Right lobe of liver (tissue), 6 donors: ENCODE results near the gene CELF4. TPM values are rescaled to one million over a fixed set of nuclear protein-coding genes. Genes with fewer than 3 reads are reported as not detected.

Experiments
- ATAC-seq, 4 donors: fragments of 200-7000 bp; cut with Tn5 transposase; one replicate each; pipeline ENCODE4 v1.9.1; 2020; ENCODE audit warnings: mild to moderate bottlenecking in 4 of 4, moderate library complexity in 4 of 4
- DNase-seq, 3 donors: peaks; one replicate each; pipeline ENCODE4 v3.0.0-alpha.2; 2020
- H3K27ac ChIP-seq, 3 donors: fragments of 200-600 bp; one replicate each; pipeline ENCODE4 v1.8.0; 2022
- H3K27me3 ChIP-seq, 2 donors: fragments of 200-600 bp; one replicate each; pipeline ENCODE4 v1.8.0; 2022
- H3K36me3 ChIP-seq, 4 donors: fragments of 200-600 bp; sonication (generic) in 1 of 4; one replicate each; pipeline versions ENCODE4 v1.5.1 to v1.8.0; 2017 to 2022; ENCODE audit warnings: control low read depth in 1 of 4
- H3K4me1 ChIP-seq, 4 donors: fragments of 200-600 bp; sonication (generic) in 1 of 4; one replicate each; pipeline versions ENCODE4 v1.5.1 to v1.8.0; 2017 to 2022; ENCODE audit warnings: control low read depth in 1 of 4
- H3K4me3 ChIP-seq, 3 donors: fragments of 200-600 bp; one replicate each; pipeline ENCODE4 v1.8.0; 2022
- H3K9me3 ChIP-seq, 4 donors: fragments of 200-600 bp; sonication (generic) in 1 of 4; one replicate each; pipeline versions ENCODE4 v1.5.1 to v1.8.0; 2017 to 2022; ENCODE audit warnings: control low read depth in 1 of 4
- CTCF ChIP-seq, 4 donors: fragments of 200-600 bp in 3 of 4; fragments of 450-650 bp in 1 of 4; IDR thresholded peaks; one replicate each; pipeline versions ENCODE4 v1.5.1 to v1.8.0; 2016 to 2022; ENCODE audit warnings: antibody characterized with exemption in 4 of 4, mild to moderate bottlenecking in 2 of 4
- POLR2A ChIP-seq: fragments of 450-650 bp; IDR thresholded peaks from one replicate; pipeline ENCODE4 v1.6.1; 2017; ENCODE audit warnings: antibody characterized with exemption, mild to moderate bottlenecking
- WGBS: methylation state at CpG from one replicate; pipeline ENCODE4 v1.1.6; 2018; ENCODE audit warnings: low coverage, low lambda C conversion rate; ENCODE audit not compliant: insufficient coverage; ENCODE audit errors: missing lambda C conversion rate; 5-methylcytosine and 5-hydroxymethylcytosine counted together
- intact Hi-C, 2 donors: fragments of 100-400 bp; cut with DNase I; formaldehyde crosslinking; loops; one replicate each; pipeline versions ENCODE4 v1.11.2 to v1.14.1; 2022
- total RNA-seq, 6 experiments: library from RNA; depleted of rRNA in 2 of 6; stranded (reverse); fragments of >200 nt in 2 of 6; fragmentation: NEBNext Ultra II Directional in 3 of 6; extraction: Animal tissue kit (Norgen Biotek cat#: 25700) in 3 of 6; gene quantifications; one replicate each; pipeline versions ENCODE4 v1.1.0 to v1.2.4, GENCODE V29; 2016 to 2023
- donor health status: DM: no; HTN: yes; CAD: no.
- donor health status: DM: no; HTN: no; CAD: no.
- donor health status: DM: no; HTN: no; CAD: no.
- donor health status: DM: no; HTN: yes; CAD: no.
- donor health status: DM: no; HTN: yes; CAD: no.

The CELF4 gene
- total RNA-seq, 6 experiments from 2014 or later = 0.06 TPM; not detected in 5

- WGBS = 58% methylated on average over 5 of the region's 10 CpGs
- ATAC-seq = no peak
- Histone ChIP-seq H3K27ac (no peak overlapping the region), H3K4me1 (no peaks in the 10 kb centered on the region), H3K27me3 (no peaks in the 10 kb centered on the region), H3K9me3 (no peaks in the 10 kb centered on the region), H3K36me3 (no peaks in the 10 kb centered on the region), H3K4me3 (no peak overlapping the region)
- intact Hi-C loops = no loop called here
- TF ChIP-seq POLR2A = no peak
- no peak for DNase-seq
These were observed 305.1 kb downstream of the CELF4 start for GRCh38 chr18:37260367-37261093.

- intact Hi-C loops = no loop called here
- no peaks in the 10 kb centered on the region for H3K4me1 ChIP-seq
- no peaks in the 10 kb centered on the region for H3K9me3 ChIP-seq
- DNase-seq (no peak), ATAC-seq (no peak)
- WGBS = 77% methylated on average over 3 of the region's 5 CpGs
- H3K27me3 ChIP-seq = no peaks in the 10 kb centered on the region
- TF ChIP-seq POLR2A (no peak), CTCF (IDR thresholded peaks at IDR 0.05) (no peak)
- H3K36me3 ChIP-seq = no peaks in the 10 kb centered on the region
- no peak overlapping the region for H3K27ac ChIP-seq
- H3K4me3 ChIP-seq = no peak overlapping the region
These were observed 305.9 kb downstream of the CELF4 start for GRCh38 chr18:37259711-37260110.

GRCh38 chr18:37258819-37259218 lies 306.8 kb downstream of the CELF4 start:
- no peaks in the 10 kb centered on the region for H3K4me1 ChIP-seq
- H3K27ac ChIP-seq = no peak overlapping the region
- H3K36me3 ChIP-seq = no peaks in the 10 kb centered on the region
- H3K27me3 ChIP-seq = peaks cover 0 to 5% of the 10 kb centered on the region in 2 donors
- ATAC-seq (no peak), DNase-seq (peak in 2 of 3 donors; percentile 2 to 8)
- intact Hi-C loops = no loop called here
- no peaks in the 10 kb centered on the region for H3K9me3 ChIP-seq
- H3K4me3 ChIP-seq = no peak overlapping the region
- WGBS = 20% methylated on average over 11 of the region's 11 CpGs
- TF ChIP-seq CTCF (IDR thresholded peaks at IDR 0.05) = no peak
- no peak for TF ChIP-seq POLR2A

- intact Hi-C loops = no loop called here
- no peak for TF ChIP-seq CTCF (IDR thresholded peaks at IDR 0.05)
- TF ChIP-seq POLR2A = no peak
- Histone ChIP-seq H3K27me3 (peaks cover 0 to 5% of the 10 kb centered on the region in 2 donors), H3K4me1 (peaks cover 0 to 4% (median 0%) of the 10 kb centered on the region in 4 donors), H3K9me3 (no peaks in the 10 kb centered on the region), H3K4me3 (no peak overlapping the region), H3K36me3 (no peaks in the 10 kb centered on the region), H3K27ac (no peak overlapping the region)
- ATAC-seq (no peak), DNase-seq (peak in 2 of 3 donors; percentile 0 to 14)
- 37% methylated on average over 9 of the region's 9 CpGs for WGBS
These were observed 307.5 kb downstream of the CELF4 start for GRCh38 chr18:37258131-37258530.

GRCh38 chr18:37254973-37255372 lies 310.6 kb downstream of the CELF4 start:
- DNase-seq = peak in 1 of 3 donors; percentile 15
- Histone ChIP-seq H3K4me1 (peaks cover 0 to 4% (median 0%) of the 10 kb centered on the region in 4 donors), H3K4me3 (no peak overlapping the region), H3K27me3 (peaks cover 0 to 5% of the 10 kb centered on the region in 2 donors), H3K27ac (no peak overlapping the region), H3K9me3 (no peaks in the 10 kb centered on the region), H3K36me3 (no peaks in the 10 kb centered on the region)
- TF ChIP-seq CTCF (IDR thresholded peaks at IDR 0.05) = no peak
- no peak for TF ChIP-seq POLR2A
- no peak for ATAC-seq
- 71% methylated on average over 11 of the region's 12 CpGs for WGBS
- intact Hi-C loops = no loop called here
